Activated naive CD4-positive, alpha-beta T cell treated with Interleukin-2 at 50 U/mL for 16 hours (primary cell): ENCODE data around the gene CALR.

Source experiments
- DNase-seq: peaks from one replicate; pipeline ENCODE4 v3.0.0-alpha.2; 2020

Gene CALR

DNA sequence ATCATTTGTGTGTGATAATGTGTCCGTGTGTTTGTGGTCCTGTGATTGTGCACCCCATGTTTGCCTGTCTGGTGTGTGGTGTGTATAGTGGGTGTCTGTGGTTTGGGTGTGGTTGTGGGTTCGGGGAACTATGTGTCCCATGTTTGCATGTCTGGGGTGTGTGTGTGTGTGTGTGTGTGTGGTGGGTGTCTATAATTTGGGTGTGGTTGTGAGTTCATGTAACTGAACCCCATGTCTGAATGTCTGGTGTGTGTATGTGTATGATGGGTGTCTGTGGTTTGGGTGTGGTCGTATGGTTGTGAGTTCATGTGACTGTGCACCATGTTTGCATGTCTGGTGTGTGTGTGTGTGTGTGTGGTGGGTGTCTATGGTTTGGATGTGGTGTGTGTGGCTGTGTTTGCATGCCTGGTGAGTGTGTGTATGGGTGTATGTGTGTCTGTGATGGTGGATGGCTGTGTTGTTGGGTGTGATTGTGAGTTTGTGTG is 45.8 kb downstream of the CALR start:
- no peak for DNase-seq

DNA sequence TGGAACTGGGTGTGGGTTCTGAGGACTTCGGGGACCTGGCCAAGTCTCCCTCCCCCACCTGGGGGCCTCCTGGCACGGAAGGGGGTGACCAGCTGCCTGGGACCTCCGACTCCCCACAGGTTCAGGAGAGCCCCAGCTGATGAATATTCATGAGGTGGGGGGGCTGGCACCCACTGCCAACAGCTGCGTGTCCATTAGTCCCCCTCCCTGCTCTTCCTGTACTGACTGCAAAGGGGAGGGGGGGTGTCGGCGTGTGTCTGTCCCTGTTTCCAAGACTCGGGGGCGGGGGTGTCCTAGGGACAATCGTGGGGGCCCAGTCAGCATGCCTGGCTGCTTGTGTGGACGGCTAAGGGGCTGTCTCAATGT is 46.3 kb downstream of the CALR start:
- no peak for DNase-seq

DNA sequence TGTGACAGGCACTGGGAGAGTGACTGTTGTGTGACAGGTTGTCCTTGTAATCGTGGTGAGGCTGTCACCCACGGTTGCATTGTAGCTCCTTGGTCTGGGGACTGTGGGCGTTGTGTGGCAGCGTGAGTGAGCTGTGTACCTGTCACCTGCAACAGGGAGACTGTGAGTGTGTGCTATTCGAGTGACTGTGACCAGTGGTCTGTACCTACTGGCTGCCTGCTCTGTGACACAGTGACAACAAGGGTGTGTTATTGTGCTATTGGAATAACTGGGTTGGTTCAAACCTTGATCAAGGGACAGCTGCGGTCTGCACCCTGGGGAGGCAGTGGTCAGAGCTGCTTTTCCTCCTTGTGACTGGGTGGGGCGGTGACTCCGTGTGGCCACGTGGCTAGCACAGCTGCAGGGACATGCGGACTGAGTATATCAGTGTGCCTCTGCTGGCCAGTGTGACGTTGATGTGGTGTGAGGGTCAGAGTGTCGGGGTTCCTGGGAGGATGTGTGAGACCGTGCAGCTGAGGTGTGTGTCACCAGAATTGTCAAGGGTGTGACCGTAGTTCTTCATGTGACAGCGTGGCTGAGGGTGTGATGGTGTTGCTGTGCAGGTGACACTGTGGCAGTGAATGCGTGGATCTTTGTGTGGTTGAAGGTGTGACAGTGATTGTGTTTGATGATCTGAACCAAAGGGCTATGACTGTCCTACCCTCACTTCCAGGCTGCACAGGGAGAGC is 46.8 kb downstream of the CALR start:
- DNase-seq, result peak; percentile 18

DNA sequence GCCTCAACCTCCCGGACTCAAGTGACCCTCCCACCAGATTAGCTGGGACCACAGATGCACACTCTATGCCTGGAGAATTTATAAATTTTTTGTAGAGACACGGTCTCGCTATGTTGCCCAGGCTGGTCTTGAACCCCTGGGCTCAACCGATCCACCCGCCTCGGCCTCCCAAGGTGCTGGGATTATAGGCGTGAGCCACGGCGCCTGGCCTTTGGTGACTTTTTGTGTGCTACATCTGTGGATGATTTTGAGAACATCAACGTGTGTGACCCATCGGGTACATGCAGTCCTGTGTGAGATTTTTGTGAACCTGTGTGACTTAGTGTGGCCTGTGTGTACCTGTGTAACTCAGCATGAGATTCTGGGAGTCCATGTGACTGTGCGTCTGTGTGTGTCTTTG is 48.3 kb downstream of the CALR start:
- DNase-seq, result no peak

DNA sequence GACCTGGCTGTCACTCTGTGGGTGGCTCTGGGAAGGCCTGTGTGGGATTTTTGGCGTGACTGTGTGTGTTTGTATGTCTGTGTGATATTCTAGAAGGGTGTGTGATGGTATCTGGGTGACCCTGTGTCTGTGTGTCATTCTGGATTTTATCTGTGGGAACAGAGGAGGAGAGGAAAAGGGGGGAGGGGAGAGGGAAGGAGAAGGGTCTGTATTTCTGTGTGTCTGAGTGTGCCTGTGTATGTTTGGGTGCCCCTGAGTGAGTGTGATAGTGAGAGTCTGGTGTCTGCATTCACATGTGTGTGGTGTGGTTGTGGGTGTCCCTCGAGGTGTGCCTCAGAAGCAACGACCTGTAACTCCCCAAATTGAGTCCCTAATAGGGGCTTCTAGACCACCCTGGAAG is 48.8 kb downstream of the CALR start:
- DNase-seq, result no peak

DNA sequence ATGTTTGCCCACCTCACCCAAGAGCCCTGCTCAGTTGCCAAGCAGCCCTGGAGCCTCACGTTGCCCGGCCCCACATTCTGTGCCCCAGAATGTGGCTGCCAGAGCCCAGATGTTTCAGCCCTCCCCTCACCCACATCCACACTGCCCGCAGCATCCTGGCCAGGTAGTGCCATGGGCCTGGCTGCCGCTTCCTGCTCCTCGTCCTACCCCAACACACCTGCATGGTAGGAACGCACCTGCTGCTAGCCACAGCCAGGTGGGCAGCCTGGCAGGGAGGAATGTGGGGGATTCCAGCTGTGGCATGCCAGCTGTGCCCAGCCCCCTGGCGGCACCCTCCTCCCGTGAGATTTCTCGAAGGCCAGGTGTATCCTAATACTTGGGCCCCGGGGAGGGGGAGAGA is 49.4 kb downstream of the CALR start:
- no peak for DNase-seq

DNA sequence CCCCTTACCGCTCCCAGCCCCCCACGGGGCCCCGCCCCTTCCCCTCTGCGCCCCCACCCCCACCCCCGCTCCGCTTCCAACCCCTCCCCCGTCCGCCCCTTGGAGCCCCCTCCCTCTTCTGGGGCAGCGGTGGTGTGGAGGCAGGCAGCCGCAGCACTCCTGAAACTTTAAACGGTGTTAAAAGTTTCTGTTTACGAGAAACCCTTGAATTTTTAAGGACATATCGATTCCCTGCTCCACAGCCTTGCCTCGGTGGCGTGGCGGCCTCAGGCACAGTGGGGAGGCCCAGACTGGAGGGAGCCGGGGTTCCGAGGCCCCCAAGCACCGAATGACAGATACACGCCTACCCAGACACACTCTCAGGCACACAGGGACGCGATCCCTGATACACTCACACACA is 52.0 kb downstream of the CALR start:
- no peak for DNase-seq

DNA sequence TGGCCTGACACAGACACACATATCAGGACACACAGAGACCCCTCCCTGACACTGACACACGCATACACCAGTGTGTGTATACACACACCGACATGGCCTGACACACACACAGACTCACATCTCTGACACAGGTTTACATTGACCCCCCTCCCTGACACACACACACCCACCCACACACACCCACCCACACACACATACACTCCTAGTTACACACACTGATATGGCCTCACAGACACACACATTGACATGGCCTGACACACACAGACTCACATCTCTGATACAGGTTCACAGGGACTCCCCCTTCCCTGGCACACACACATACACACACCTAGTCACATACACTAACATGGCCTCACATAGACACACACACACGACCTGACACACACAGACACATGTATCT is 52.4 kb downstream of the CALR start:
- no peak for DNase-seq

DNA sequence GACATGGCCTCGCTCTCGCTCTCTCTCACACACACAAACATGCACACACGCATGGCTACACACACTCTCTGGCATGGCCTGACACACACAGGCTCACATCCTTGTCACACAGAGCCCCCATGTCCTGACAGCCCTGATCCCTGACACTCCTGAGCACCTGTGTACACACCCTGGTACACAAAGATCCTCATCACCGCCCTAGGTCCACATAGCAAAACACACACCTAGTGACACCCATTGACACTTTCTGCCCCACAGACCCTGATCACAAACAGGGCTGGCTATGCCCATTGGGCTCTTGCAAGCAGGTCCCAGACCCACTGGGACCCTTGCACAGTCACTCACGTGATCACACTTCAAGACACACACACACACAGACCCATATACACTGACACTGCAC is 52.9 kb downstream of the CALR start:
- no peak for DNase-seq

DNA sequence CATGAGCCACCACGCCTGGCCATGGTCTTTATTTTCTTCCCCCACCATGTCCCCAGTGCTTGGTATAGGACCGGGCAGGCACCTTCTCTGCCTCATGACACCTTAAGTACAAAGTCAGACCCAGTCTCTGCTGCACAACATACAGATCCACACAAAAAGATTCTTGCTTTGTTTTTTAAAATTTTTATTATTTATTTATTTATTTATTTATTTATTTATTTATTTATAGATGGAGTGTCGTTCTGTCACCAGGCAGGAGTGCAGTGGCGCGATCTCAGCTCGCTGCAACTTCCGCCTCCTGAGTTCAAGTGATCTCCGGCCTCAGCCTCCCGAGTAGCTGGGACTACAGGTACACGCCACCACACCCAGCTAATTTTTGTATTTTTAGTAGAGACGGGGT is 54.3 kb downstream of the CALR start:
- DNase-seq, result no peak

DNA sequence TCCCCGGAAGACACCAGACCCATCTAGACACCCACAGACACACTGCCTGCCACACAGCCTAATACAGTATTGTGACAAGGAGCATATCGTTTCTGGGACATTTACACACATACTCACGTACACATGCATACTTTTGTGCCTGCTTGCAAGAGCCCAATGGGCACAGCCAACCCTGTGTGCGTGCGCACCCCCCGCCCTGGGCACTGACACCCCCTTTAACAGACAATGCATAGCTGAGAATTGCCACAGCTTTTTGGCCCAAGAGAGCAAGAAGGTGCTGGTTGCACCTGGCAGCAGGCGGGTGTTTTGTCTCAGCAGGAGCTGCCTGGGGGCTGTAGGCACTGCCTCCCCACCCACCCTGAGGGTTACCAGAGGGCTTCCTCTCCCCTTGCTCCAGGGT is 55.2 kb downstream of the CALR start:
- no peak for DNase-seq
